ENCODE data around the gene ORMDL3.

GRCh38 chr17:39904990-39905288 is 22.5 kb downstream of the ORMDL3 start:
- no peak for TF ChIP-seq CTCF (IDR thresholded peaks at IDR 0.05; ENCODE audit: poor library complexity, severe bottlenecking)
- TF ChIP-seq EP300 (conservative IDR thresholded peaks at IDR 0.05; ENCODE audit: poor library complexity, severe bottlenecking): no peak
- no peak for TF ChIP-seq EZH2 (IDR thresholded peaks at IDR 0.05; ENCODE audit: borderline replicate concordance, insufficient read depth, low read length, poor library complexity, severe bottlenecking)
- no peak for TF ChIP-seq RAD21 (conservative IDR thresholded peaks at IDR 0.05)
- no peak for TF ChIP-seq MXI1 (conservative IDR thresholded peaks at IDR 0.05; ENCODE audit: poor library complexity, severe bottlenecking)
- TF ChIP-seq SMC3 (conservative IDR thresholded peaks at IDR 0.05; ENCODE audit: poor library complexity): no peak
- no peak for TF ChIP-seq POLR2AphosphoS5 (IDR thresholded peaks at IDR 0.05)
- no peak for TF ChIP-seq TAF1 (IDR thresholded peaks at IDR 0.05; ENCODE audit: low read depth)
